Fibroblast of lung (primary cell): Measurements from ENCODE around the gene B4GALT2. TPM values are rescaled to one million over a fixed set of nuclear protein-coding genes. Genes with fewer than 3 reads are reported as not detected.

Experiments used
- DNase-seq, 2 donors: peaks; one replicate each; pipeline versions ENCODE4 v3.0.0 to v3.0.0-alpha.2; 2010; ENCODE audit warnings: low read depth in 2 of 2
- H2AFZ ChIP-seq: 2 replicates; pipeline ENCODE4 v1.5.1; 2012; ENCODE audit warnings: low read length, control low read depth, inconsistent platforms
- H3K27ac ChIP-seq: 2 replicates; pipeline ENCODE4 v1.5.1; 2011; ENCODE audit warnings: low read length, control low read depth; ENCODE audit not compliant: insufficient read depth
- H3K27me3 ChIP-seq: 2 replicates; pipeline ENCODE4 v1.5.1; 2011; ENCODE audit warnings: mild to moderate bottlenecking, low read length; ENCODE audit not compliant: control insufficient read depth, insufficient read depth
- H3K36me3 ChIP-seq: 2 replicates; pipeline ENCODE4 v1.5.1; 2011; ENCODE audit warnings: low read length; ENCODE audit not compliant: control insufficient read depth, insufficient read depth
- H3K4me1 ChIP-seq: 2 replicates; pipeline ENCODE4 v1.5.1; 2011; ENCODE audit warnings: low read length; ENCODE audit not compliant: control insufficient read depth, insufficient read depth; ENCODE audit errors: extremely low read depth
- H3K4me2 ChIP-seq: 2 replicates; pipeline ENCODE4 v1.5.1; 2011; ENCODE audit warnings: low read length, control low read depth; ENCODE audit not compliant: insufficient read depth; ENCODE audit errors: extremely low read depth
- H3K4me3 ChIP-seq, 4 experiments: fragments of 200-600 bp in 1 of 4; sonication (generic) in 1 of 4; replicated peaks in 1 of 4; 2 replicates each; pipeline ENCODE4 v1.5.1; 2011 to 2016; ENCODE audit warnings: low read length in 4 of 4, low read depth in 3 of 4, mild to moderate bottlenecking in 3 of 4, control low read depth in 2 of 4, inconsistent platforms in 1 of 4, mixed read lengths in 1 of 4; ENCODE audit not compliant: insufficient read depth in 1 of 4; ENCODE audit errors: control extremely low read depth in 1 of 4
- H3K79me2 ChIP-seq: 2 replicates; pipeline ENCODE4 v1.5.1; 2012; ENCODE audit warnings: mild to moderate bottlenecking, low read length, inconsistent platforms; ENCODE audit not compliant: control insufficient read depth, insufficient read depth
- H3K9ac ChIP-seq: 2 replicates; pipeline ENCODE4 v1.5.1; 2011; ENCODE audit warnings: mild to moderate bottlenecking, low read length, control low read depth; ENCODE audit not compliant: insufficient read depth
- H3K9me3 ChIP-seq: 2 replicates; pipeline ENCODE4 v1.5.1; 2012; ENCODE audit warnings: low read depth, low read length; ENCODE audit not compliant: control insufficient read depth, insufficient read depth
- H4K20me1 ChIP-seq: 2 replicates; pipeline ENCODE4 v1.5.1; 2011; ENCODE audit warnings: low read length; ENCODE audit not compliant: control insufficient read depth, insufficient read depth; ENCODE audit errors: extremely low read depth
- CTCF ChIP-seq, 2 donors: IDR thresholded peaks in 1 of 2; conservative IDR thresholded peaks in 1 of 2; 1 replicate in 1 of 2; 2 replicates in 1 of 2; pipeline ENCODE4 v1.5.1; 2011 to 2012; ENCODE audit warnings: low read length in 2 of 2, control low read depth in 1 of 2, inconsistent platforms in 1 of 2, low read depth in 1 of 2, mild to moderate bottlenecking in 1 of 2
- EZH2 ChIP-seq: IDR thresholded peaks from 2 replicates; pipeline ENCODE4 v1.5.1; 2012; ENCODE audit warnings: low read length, control low read depth, mild to moderate bottlenecking; ENCODE audit errors: missing control alignments
- polyA plus RNA-seq, 2 donors: library from polyadenylated mRNA; depleted of rRNA in 1 of 2; stranded (reverse) in 1 of 2; unstranded in 1 of 2; fragments of >200 nt; gene quantifications; 2 replicates each; pipeline ENCODE4 v1.2.1, GENCODE V29; 2011 to 2012; ENCODE audit warnings: missing spikeins in 1 of 2
- total RNA-seq: library from RNA; depleted of rRNA; stranded (reverse); fragments of >200 nt; gene quantifications from 2 replicates; pipeline ENCODE4 v1.2.1, GENCODE V29; 2014

The B4GALT2 gene
- total and polyA plus RNA-seq, 2 donors (not counting 1 experiment from before 2014, with no cell fraction given), result 40.6 to 55.0 TPM

- TF ChIP-seq CTCF (conservative IDR thresholded peaks at IDR 0.05 in 1 of 2, IDR thresholded peaks at IDR 0.05 in 1 of 2; ENCODE audit: low read depth in 1 of 2, low read length in 2 of 2) (no peak), EZH2 (no peak)
- Histone ChIP-seq H3K9ac (no peak overlapping the region), H2AFZ (no peak overlapping the region), H3K4me1 (no peaks in the 10 kb centered on the region), H4K20me1 (no peaks in the 10 kb centered on the region), H3K36me3 (peaks cover 12% of the 10 kb centered on the region), H3K4me3 (no peak overlapping the region), H3K27me3 (no peaks in the 10 kb centered on the region), H3K4me2 (no peak overlapping the region), H3K79me2 (peaks cover 4% of the 10 kb centered on the region), H3K9me3 (no peaks in the 10 kb centered on the region), H3K27ac (no peak overlapping the region)
- DNase-seq, result no peak
These were observed 25.0 kb upstream of the B4GALT2 start for GRCh38 chr1:43954036-43954435.

- no peaks in the 10 kb centered on the region for H3K27me3 ChIP-seq
- peaks cover 2% of the 10 kb centered on the region for H3K79me2 ChIP-seq
- no peak for TF ChIP-seq EZH2
- H3K9me3 ChIP-seq, result no peaks in the 10 kb centered on the region
- H3K4me2 ChIP-seq, result no peak overlapping the region
- no peak overlapping the region for H2AFZ ChIP-seq
- no peak overlapping the region for H3K27ac ChIP-seq
- H3K36me3 ChIP-seq, result peaks cover 13% of the 10 kb centered on the region
- H3K9ac ChIP-seq, result no peak overlapping the region
- no peak overlapping the region for H3K4me3 ChIP-seq
- no peaks in the 10 kb centered on the region for H3K4me1 ChIP-seq
- H4K20me1 ChIP-seq, result no peaks in the 10 kb centered on the region
- DNase-seq, result no peak
These were observed 22.8 kb upstream of the B4GALT2 start for GRCh38 chr1:43956234-43956633.

- Histone ChIP-seq H3K9ac (no peak overlapping the region), H2AFZ (no peak overlapping the region), H3K27me3 (no peaks in the 10 kb centered on the region), H3K36me3 (peaks cover 15% of the 10 kb centered on the region), H3K27ac (no peak overlapping the region), H3K4me1 (no peaks in the 10 kb centered on the region), H4K20me1 (no peaks in the 10 kb centered on the region), H3K79me2 (peaks cover 2% of the 10 kb centered on the region), H3K4me3 (no peak overlapping the region), H3K9me3 (no peaks in the 10 kb centered on the region), H3K4me2 (no peak overlapping the region)
- DNase-seq, result no peak
- TF ChIP-seq EZH2, result no peak
- TF ChIP-seq CTCF (conservative IDR thresholded peaks at IDR 0.05 in 1 of 2, IDR thresholded peaks at IDR 0.05 in 1 of 2; ENCODE audit: low read depth in 1 of 2, low read length in 2 of 2), result no peak
These were observed 21.5 kb upstream of the B4GALT2 start for GRCh38 chr1:43957407-43958040.
